K562 (cell line): Measurements from ENCODE around the gene MMD2. TPM values are rescaled to one million over a fixed set of nuclear protein-coding genes. Genes with fewer than 3 reads are reported as not detected.

Source experiments
- ATAC-seq: fragments of 200-7000 bp; cut with Tn5 transposase; 3 replicates; pipeline ENCODE4 v1.9.1; 2020; ENCODE audit warnings: moderate library complexity
- BruUV-seq: library from RNA; stranded (reverse); fragments of 400-500 nt; replicated peaks from 2 replicates; lab custom pipeline; 2021; lab: Mats Ljungman, UMichigan
- CTCF ChIA-PET: fragments of 300-600 bp; formaldehyde crosslinking; extraction: SDS; loops from one replicate; lab custom pipeline; 2021; ENCODE audit warnings: low intra/inter-chr PET ratio; lab: Yijun Ruan, JAX
- POLR2A ChIA-PET: fragments of 300-600, 350-650 bp; sonication (Branson Sonifier 250); formaldehyde crosslinking; extraction: SDS; loops from one replicate; lab custom pipeline; 2021; ENCODE audit warnings: antibody characterized with exemption, inconsistent platforms; lab: Yijun Ruan, JAX
- DNase-seq, 4 experiments: peaks; one replicate each; pipeline versions ENCODE4 v3.0.0 to v3.0.0-alpha.2; 2011 to 2018; ENCODE audit warnings: low spot score in 3 of 4, mixed read lengths in 3 of 4; ENCODE audit errors: extremely low read depth in 1 of 4
- FAIRE-seq: peaks from 2 replicates; lab custom pipeline; 2011; peaks lifted over from hg19 to GRCh38; lab: Jason Lieb, UNC
- H2AFZ ChIP-seq: 2 replicates; pipeline ENCODE4 v1.6.0; 2011; ENCODE audit warnings: low read depth, low read length, control low read depth, inconsistent platforms
- H3K27ac ChIP-seq: fragments of 200-600 bp; 3 replicates; pipeline ENCODE4 v1.8.0; 2011; ENCODE audit warnings: low read depth, mild to moderate bottlenecking, control low read depth, inconsistent platforms, low read length, moderate library complexity, mixed read lengths; ENCODE audit errors: extremely low read depth
- H3K27me3 ChIP-seq, 2 experiments: fragments of 300-600 bp in 1 of 2; 2 replicates in 1 of 2; 3 replicates in 1 of 2; pipeline versions ENCODE4 v1.6.0 to v1.8.0; 2011; ENCODE audit warnings: inconsistent platforms in 2 of 2, low read length in 2 of 2, mild to moderate bottlenecking in 1 of 2, mixed read lengths in 1 of 2, moderate library complexity in 1 of 2; ENCODE audit not compliant: control insufficient read depth in 2 of 2, insufficient read depth in 2 of 2
- H3K36me3 ChIP-seq: fragments of 300-600 bp; 3 replicates; pipeline ENCODE4 v1.8.0; 2011; ENCODE audit warnings: mild to moderate bottlenecking, low read length, inconsistent platforms; ENCODE audit not compliant: control insufficient read depth, insufficient read depth
- H3K4me1 ChIP-seq, 2 experiments: fragments of 200-600 bp in 1 of 2; replicated peaks in 1 of 2; 2 replicates in 1 of 2; 3 replicates in 1 of 2; pipeline versions ENCODE4 v1.5.1 to v1.8.0; 2011; ENCODE audit warnings: inconsistent platforms in 2 of 2, low read length in 2 of 2, mild to moderate bottlenecking in 1 of 2, mixed read lengths in 1 of 2, moderate library complexity in 1 of 2; ENCODE audit not compliant: control insufficient read depth in 2 of 2, insufficient read depth in 2 of 2
- H3K4me2 ChIP-seq: 2 replicates; pipeline ENCODE4 v1.6.1; 2011; ENCODE audit warnings: low read length, control low read depth, inconsistent platforms, mixed read lengths; ENCODE audit not compliant: insufficient read depth
- H3K4me3 ChIP-seq: fragments of 200-600 bp; sonication (generic), shearing (Covaris generic); 2 replicates; pipeline ENCODE4 v1.5.1; 2016; ENCODE audit warnings: control low read depth, inconsistent platforms
- H3K79me2 ChIP-seq: fragments of 200-600 bp; 3 replicates; pipeline ENCODE4 v1.8.0; 2011; ENCODE audit warnings: low read length, inconsistent platforms; ENCODE audit not compliant: control insufficient read depth, insufficient read depth
- H3K9ac ChIP-seq, 2 experiments: 2 replicates each; pipeline versions ENCODE4 v1.6.0 to v1.6.1; 2011; ENCODE audit warnings: low read depth in 2 of 2, low read length in 2 of 2, control low read depth in 1 of 2, inconsistent platforms in 1 of 2, mild to moderate bottlenecking in 1 of 2, mixed read lengths in 1 of 2; ENCODE audit not compliant: insufficient read depth in 1 of 2
- H3K9me1 ChIP-seq: one replicate; pipeline ENCODE4 v1.6.0; 2011; ENCODE audit warnings: inconsistent platforms, mild to moderate bottlenecking, low read length, moderate library complexity; ENCODE audit not compliant: control insufficient read depth, insufficient read depth
- H3K9me3 ChIP-seq: replicated peaks from 2 replicates; pipeline ENCODE4 v1.5.1; 2011; ENCODE audit warnings: low read depth, low read length, inconsistent platforms; ENCODE audit not compliant: control insufficient read depth, insufficient read depth
- H4K20me1 ChIP-seq: replicated peaks from 2 replicates; pipeline ENCODE4 v1.6.1; 2011; ENCODE audit warnings: low read length, inconsistent platforms, mixed read lengths; ENCODE audit not compliant: control insufficient read depth, insufficient read depth
- BACH1 ChIP-seq: fragments of 200-800 bp; sonication (Bioruptor generic); IDR thresholded peaks from 2 replicates; pipeline ENCODE4 v1.6.1; 2016; ENCODE audit warnings: missing genetic modification characterization, missing compliant biosample characterization
- CCNT2 ChIP-seq: IDR thresholded peaks from 2 replicates; pipeline ENCODE4 v1.6.1; 2011; ENCODE audit warnings: borderline replicate concordance, low read depth, mild to moderate bottlenecking, moderate library complexity, mixed read lengths, low read length; ENCODE audit not compliant: insufficient read length; ENCODE audit errors: extremely low read depth
- DIDO1 ChIP-seq: fragments of 450-650 bp; IDR thresholded peaks from 2 replicates; pipeline ENCODE4 v1.6.1; 2016; ENCODE audit warnings: low read depth, missing biosample characterization, missing genetic modification characterization
- EP400 ChIP-seq: fragments of 450-650 bp; IDR thresholded peaks from 2 replicates; pipeline ENCODE4 v1.6.1; 2017; ENCODE audit warnings: antibody characterized with exemption, mild to moderate bottlenecking, moderate library complexity
- MCM3 ChIP-seq: fragments of 450-650 bp; IDR thresholded peaks from 2 replicates; pipeline ENCODE4 v1.6.1; 2016
- NELFE ChIP-seq: IDR thresholded peaks from 2 replicates; pipeline ENCODE4 v1.6.1; 2011; ENCODE audit warnings: mild to moderate bottlenecking; ENCODE audit not compliant: insufficient read depth, insufficient read length
- SP2 ChIP-seq: IDR thresholded peaks from 2 replicates; pipeline ENCODE4 v1.6.1; 2011; ENCODE audit warnings: mild to moderate bottlenecking, low read depth, low read length, moderate library complexity; ENCODE audit not compliant: poor library complexity, severe bottlenecking; ENCODE audit errors: extremely low read depth
- TAF1 ChIP-seq: IDR thresholded peaks from 2 replicates; pipeline ENCODE4 v1.6.1; 2011; ENCODE audit warnings: mild to moderate bottlenecking, low read length, moderate library complexity; ENCODE audit not compliant: insufficient read depth, control insufficient read depth, severe bottlenecking; ENCODE audit errors: extremely low read depth
- TCF7 ChIP-seq: sonication (generic); IDR thresholded peaks from 2 replicates; pipeline ENCODE4 v1.6.1; 2016; ENCODE audit warnings: antibody characterized with exemption, borderline replicate concordance
- THRB ChIP-seq: fragments of 450-650 bp; formaldehyde crosslinking; conservative IDR thresholded peaks from 2 replicates; pipeline ENCODE4 v1.4.0; 2022; ENCODE audit warnings: mild to moderate bottlenecking, missing genetic modification characterization
- ZFP30 ChIP-seq: fragments of 250-450 bp; sonication (Bioruptor Pico); IDR thresholded peaks from 2 replicates; pipeline ENCODE4 v1.8.0; 2022; ENCODE audit warnings: moderate library complexity, mild to moderate bottlenecking, inconsistent platforms, borderline replicate concordance
- ZNF384 ChIP-seq: IDR thresholded peaks from 2 replicates; pipeline ENCODE4 v1.6.1; 2012; ENCODE audit warnings: low read depth, low read length, improper control_type of control experiment
- WGBS: fragments of 100-300 bp; shearing (Covaris generic); methylation state at CpG from one replicate; pipeline ENCODE4 v1.1.6; 2016; ENCODE audit warnings: low coverage, mixed read lengths; ENCODE audit not compliant: insufficient coverage; ENCODE audit errors: missing lambda C conversion rate; 5-methylcytosine and 5-hydroxymethylcytosine counted together
- in situ Hi-C: fragments of 300-500 bp; cut with MboI; formaldehyde crosslinking; loops from 4 replicates; pipeline ENCODE4 v1.15.0; 2018; ENCODE audit warnings: inconsistent platforms, mixed read lengths
- intact Hi-C: fragments of 100-400 bp; cut with micrococcal nuclease; formaldehyde crosslinking; loops from 2 replicates; pipeline ENCODE4 v1.14.2; 2022
- polyA plus RNA-seq, 8 experiments: library from polyadenylated mRNA; depleted of rRNA in 4 of 8; stranded (reverse) in 5 of 8; unstranded in 3 of 8; fragments of >200 nt; fragmentation: Nextera tagmentation in 2 of 8; fragmentation: Illumina TruSeq in 1 of 8; extraction: Ambion mirVana in 2 of 8; extraction: Trizol in 1 of 8; gene quantifications; 2 replicates each; pipeline versions ENCODE4 v1.2.1 to v1.2.3, GENCODE V29; 2011 to 2014; ENCODE audit warnings: inconsistent platforms in 1 of 8, missing spikeins in 1 of 8
- total RNA-seq, 7 experiments: library from RNA; depleted of rRNA in 6 of 7; stranded (reverse); fragments of >200 nt in 6 of 7; fragmentation: Illumina TruSeq in 2 of 7; extraction: Trizol in 2 of 7; gene quantifications; 2 replicates each; pipeline versions ENCODE4 v1.2.1 to v1.2.3, GENCODE V29; 2011 to 2021; ENCODE audit warnings: low replicate concordance in 1 of 7
- TF ChIP-seq, protein P1 (sequence below), 2 experiments: fragments of 250-450 bp in 1 of 2; fragments of 450-650 bp in 1 of 2; sonication (Bioruptor Pico) in 1 of 2; IDR thresholded peaks; 2 replicates each; pipeline versions ENCODE4 v1.6.1 to v1.8.0; 2016 to 2021; ENCODE audit warnings: mild to moderate bottlenecking in 2 of 2, moderate library complexity in 2 of 2, missing compliant biosample characterization in 1 of 2, missing genetic modification characterization in 1 of 2

Gene MMD2
- total and polyA plus RNA-seq, 9 of the 15 experiments (the other 6 are each of a cell fraction or from before 2014, with no cell fraction given) = not detected

DNA sequence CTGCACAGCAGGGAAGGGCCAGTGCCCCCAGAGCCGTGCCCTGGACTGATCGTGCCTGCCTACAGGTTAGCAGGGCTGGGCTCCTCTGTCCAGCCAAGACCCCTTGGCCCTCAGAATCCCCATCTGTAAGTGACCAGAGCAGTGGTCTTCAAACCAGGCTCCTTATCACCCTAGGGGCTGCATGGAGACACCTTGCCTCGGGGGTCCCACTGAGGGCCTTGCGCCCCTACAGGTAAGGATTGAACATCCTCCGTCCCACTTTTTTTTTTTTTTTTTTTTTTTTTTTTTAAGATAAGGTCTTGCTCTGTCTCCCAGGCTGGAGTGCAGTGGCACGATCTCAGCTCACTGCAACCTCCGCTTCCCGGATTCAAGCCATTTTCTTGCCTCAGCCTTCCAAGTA is 42.9 kb downstream of the MMD2 start:
- peaks cover 12 to 40% of the 10 kb centered on the region in 2 experiments; a peak in 3 of 5 replicates for H3K27me3 ChIP-seq
- BruUV-seq = no TSS peak
- 7% methylated on average over 6 of the region's 8 CpGs for WGBS
- no peak overlapping the region for H3K27ac ChIP-seq
- H3K4me3 ChIP-seq = no peak overlapping the region
- H4K20me1 ChIP-seq = no peaks in the 10 kb centered on the region
- no peaks in the 10 kb centered on the region for H3K36me3 ChIP-seq
- H3K9ac ChIP-seq = peak overlapping the region in 1 of 2 experiments; percentile 17; a peak in 1 of 4 replicates
- no peak for DNase-seq
- H3K79me2 ChIP-seq = no peaks in the 10 kb centered on the region
- CTCF ChIA-PET = no interaction called here
- POLR2A ChIA-PET = no interaction called here
- no peak for FAIRE-seq
- no peak; the same call in 2 of the 3 replicates for ATAC-seq
- intact Hi-C loops = no loop called here
- H3K4me2 ChIP-seq = no peak overlapping the region
- H2AFZ ChIP-seq = no peak overlapping the region
- H3K9me1 ChIP-seq = no peaks in the 10 kb centered on the region
- TF ChIP-seq TCF7 (no peak), ZNF384 (0 out of 2 replicates have a peak, but pooled peaks have one; percentile 26)
- in situ Hi-C loops = no loop called here
- H3K9me3 ChIP-seq = peaks cover 4% of the 10 kb centered on the region; the same call in 1 of the 2 replicates
- peaks cover 0 to 4% of the 10 kb centered on the region in 2 experiments; a peak in 1 of 5 replicates for H3K4me1 ChIP-seq

- H3K27me3 ChIP-seq = peaks cover 5 to 29% of the 10 kb centered on the region in 2 experiments; a peak in 3 of 5 replicates
- H3K4me3 ChIP-seq = no peak overlapping the region
- H3K79me2 ChIP-seq = no peaks in the 10 kb centered on the region
- no peaks in the 10 kb centered on the region for H3K9me3 ChIP-seq
- intact Hi-C loops = no loop called here
- H3K4me1 ChIP-seq = 0 out of 5 replicates have a peak, but pooled peaks cover 0 to 2% of the 10 kb centered on the region in 2 experiments
- 23% methylated on average over 17 of the region's 20 CpGs for WGBS
- DNase-seq = no peak
- in situ Hi-C loops = no loop called here
- no peaks in the 10 kb centered on the region for H4K20me1 ChIP-seq
- H2AFZ ChIP-seq = no peak overlapping the region
- FAIRE-seq = no peak
- CTCF ChIA-PET = no interaction called here
- no TSS peak for BruUV-seq
- H3K4me2 ChIP-seq = no peak overlapping the region
- no peak overlapping the region for H3K27ac ChIP-seq
- no peak overlapping the region for H3K9ac ChIP-seq
- no peaks in the 10 kb centered on the region for H3K36me3 ChIP-seq
- ATAC-seq = no peak
- H3K9me1 ChIP-seq = no peaks in the 10 kb centered on the region
- POLR2A ChIA-PET = no interaction called here
- TF ChIP-seq, protein P1, sequence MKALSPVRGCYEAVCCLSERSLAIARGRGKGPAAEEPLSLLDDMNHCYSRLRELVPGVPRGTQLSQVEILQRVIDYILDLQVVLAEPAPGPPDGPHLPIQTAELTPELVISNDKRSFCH (CRISPR knock-in tag; IDR thresholded peaks at IDR 0.05) = no peak
- TF ChIP-seq, protein P1 (tag; IDR thresholded peaks at IDR 0.05) = no peak
- TF ChIP-seq NELFE (no peak), DIDO1 (no peak), EP400 (no peak), TAF1 (no peak), BACH1 (tag) (no peak), ZFP30 (CRISPR knock-in tag) (no peak), SP2 (no peak), MCM3 (no peak), CCNT2 (no peak), THRB (CRISPR knock-in tag) (no peak)
These were observed 47.7 kb downstream of the MMD2 start for GRCh38 chr7:4911111-4911828.
